PC-3 (cell line): ENCODE data around the gene ZC3HAV1. TPM values are rescaled to one million over a fixed set of nuclear protein-coding genes. Genes with fewer than 3 reads are reported as not detected.

Experiments used
- ATAC-seq: fragments of 200-7000 bp; cut with Tn5 transposase; 2 replicates; pipeline ENCODE4 v1.9.1; 2020; ENCODE audit warnings: mild to moderate bottlenecking, moderate library complexity
- BruUV-seq: library from RNA; stranded (reverse); fragments of 400-500 nt; replicated peaks from 2 replicates; lab custom pipeline; 2021; lab: Mats Ljungman, UMichigan
- CTCF ChIA-PET: fragments of 300-600 bp; sonication (Branson Sonifier 250); formaldehyde crosslinking; loops from one replicate; lab custom pipeline; 2022; ENCODE audit warnings: antibody characterized with exemption; lab: Charles Lee
- POLR2A ChIA-PET: fragments of 300-600 bp; sonication (Branson Sonifier 250); formaldehyde crosslinking; loops from one replicate; lab custom pipeline; 2022; ENCODE audit warnings: antibody characterized with exemption; ENCODE audit not compliant: unreplicated experiment; lab: Charles Lee
- DNase-seq: peaks from one replicate; pipeline ENCODE4 v3.0.0-alpha.2; 2015
- H2AFZ ChIP-seq: fragments of 300-600 bp; sonication (generic); 2 replicates; pipeline ENCODE4 v1.6.0; 2016; ENCODE audit warnings: antibody characterized with exemption, low read length
- H3F3A ChIP-seq: fragments of 300-600 bp; sonication (generic); one replicate; pipeline ENCODE4 v1.6.0; 2017; ENCODE audit warnings: antibody characterized with exemption, low read length, control low read depth, mild to moderate bottlenecking; ENCODE audit not compliant: unreplicated experiment
- H3K27ac ChIP-seq: fragments of 300-600 bp; sonication (generic); 2 replicates; pipeline ENCODE4 v1.5.1; 2016; ENCODE audit warnings: mild to moderate bottlenecking, low read length
- H3K27me3 ChIP-seq: fragments of 300-600 bp; sonication (generic); 2 replicates; pipeline ENCODE4 v1.6.1; 2016; ENCODE audit warnings: low read length, mixed read lengths
- H3K36me3 ChIP-seq: fragments of 300-600 bp; sonication (generic); 2 replicates; pipeline ENCODE4 v1.6.1; 2016; ENCODE audit warnings: low read depth, mixed run types, low read length, mixed read lengths
- H3K4me1 ChIP-seq: fragments of 300-600 bp; sonication (generic); 2 replicates; pipeline ENCODE4 v1.5.1; 2016; ENCODE audit warnings: low read length; ENCODE audit not compliant: insufficient read depth
- H3K4me2 ChIP-seq: fragments of 300-600 bp; sonication (generic); 2 replicates; pipeline ENCODE4 v1.6.0; 2016; ENCODE audit warnings: low read length
- H3K4me3 ChIP-seq: fragments of 300-600 bp; sonication (generic); 2 replicates; pipeline ENCODE4 v1.5.1; 2016; ENCODE audit warnings: mild to moderate bottlenecking, low read length, mixed read lengths
- H3K79me2 ChIP-seq: fragments of 300-600 bp; sonication (generic); 2 replicates; pipeline ENCODE4 v1.6.1; 2017; ENCODE audit warnings: low read length, mixed read lengths
- H3K9ac ChIP-seq: fragments of 300-600 bp; sonication (generic); 2 replicates; pipeline ENCODE4 v1.6.0; 2016; ENCODE audit warnings: mild to moderate bottlenecking, low read length
- H3K9me2 ChIP-seq: fragments of 300-600 bp; sonication (generic); replicated peaks from 2 replicates; pipeline ENCODE4 v1.6.1; 2016; ENCODE audit warnings: mixed run types, low read length, mixed read lengths
- H3K9me3 ChIP-seq: fragments of 300-600 bp; sonication (generic); 2 replicates; pipeline ENCODE4 v1.6.1; 2016; ENCODE audit warnings: low read length, mixed read lengths
- H4K20me1 ChIP-seq: fragments of 300-600 bp; sonication (generic); 2 replicates; pipeline ENCODE4 v1.6.1; 2016; ENCODE audit warnings: low read length, mixed read lengths
- CTCF ChIP-seq: fragments of 300-600 bp; sonication (generic); conservative IDR thresholded peaks from 2 replicates; pipeline ENCODE4 v1.5.1; 2017; ENCODE audit warnings: antibody characterized with exemption, low read depth, mild to moderate bottlenecking, low read length
- EZH2 ChIP-seq: fragments of 300-600 bp; sonication (generic); IDR thresholded peaks from one replicate; pipeline ENCODE4 v1.6.1; 2017; ENCODE audit warnings: antibody characterized with exemption, mild to moderate bottlenecking, low read length; ENCODE audit not compliant: unreplicated experiment
- EZH2phosphoT487 ChIP-seq: fragments of 300-600 bp; sonication (generic); IDR thresholded peaks from 2 replicates; pipeline ENCODE4 v1.6.1; 2018; ENCODE audit warnings: mild to moderate bottlenecking, antibody characterized with exemption, low read length, borderline replicate concordance
- intact Hi-C: fragments of 100-400 bp; cut with micrococcal nuclease; formaldehyde crosslinking; loops from 2 replicates; pipeline ENCODE4 v1.9.0; 2023
- total RNA-seq: library from RNA; depleted of rRNA; stranded (reverse); fragments of >200 nt; gene quantifications from 2 replicates; pipeline ENCODE4 v1.2.3, GENCODE V29; 2014

Gene ZC3HAV1
- total RNA-seq, 1 experiment from 2014 or later, result 19.6 TPM

- H4K20me1 ChIP-seq, result no peaks in the 10 kb centered on the region
- no peaks in the 10 kb centered on the region for H3K79me2 ChIP-seq
- H3K36me3 ChIP-seq, result peaks cover 25% of the 10 kb centered on the region
- no peak overlapping the region for H3K9ac ChIP-seq
- H3K27ac ChIP-seq, result no peak overlapping the region
- no peaks in the 10 kb centered on the region for H3K9me3 ChIP-seq
- peaks cover 3% of the 10 kb centered on the region; the same call in 1 of the 2 replicates for H3K4me1 ChIP-seq
- DNase-seq (no peak), ATAC-seq (no peak)
- no peaks in the 10 kb centered on the region for H3F3A ChIP-seq
- H3K4me3 ChIP-seq, result no peak overlapping the region
- H2AFZ ChIP-seq, result no peak overlapping the region
- H3K9me2 ChIP-seq, result no peaks in the 10 kb centered on the region
- POLR2A ChIA-PET, result no interaction called here
- no peak overlapping the region for H3K4me2 ChIP-seq
- no peaks in the 10 kb centered on the region for H3K27me3 ChIP-seq
- CTCF ChIA-PET, result no interaction called here
- intact Hi-C loops, result no loop called here
- no peak for TF ChIP-seq CTCF
- no peak for TF ChIP-seq EZH2phosphoT487
- TF ChIP-seq EZH2, result no peak
- BruUV-seq, result no TSS peak
Measured at GRCh38 chr7:139072796-139073195, 36.7 kb downstream of the ZC3HAV1 start.

GRCh38 chr7:139071680-139072079, 37.8 kb downstream of the ZC3HAV1 start:
- intact Hi-C loops, result no loop called here
- Histone ChIP-seq H3K9ac (no peak overlapping the region), H3F3A (no peaks in the 10 kb centered on the region), H3K9me2 (no peaks in the 10 kb centered on the region), H3K9me3 (no peaks in the 10 kb centered on the region), H4K20me1 (no peaks in the 10 kb centered on the region), H2AFZ (no peak overlapping the region), H3K27ac (no peak overlapping the region), H3K36me3 (peaks cover 25% of the 10 kb centered on the region), H3K27me3 (no peaks in the 10 kb centered on the region), H3K4me2 (no peak overlapping the region), H3K79me2 (no peaks in the 10 kb centered on the region), H3K4me1 (peaks cover 3% of the 10 kb centered on the region; the same call in 1 of the 2 replicates), H3K4me3 (no peak overlapping the region)
- no peak for DNase-seq
- TF ChIP-seq CTCF, result no peak
- TF ChIP-seq EZH2, result no peak
- TF ChIP-seq EZH2phosphoT487, result no peak
- no peak for ATAC-seq
- ChIA-PET CTCF (no interaction called here), POLR2A (no interaction called here)
- no TSS peak for BruUV-seq

GRCh38 chr7:139068544-139069399, 40.7 kb downstream of the ZC3HAV1 start:
- no peak for DNase-seq
- CTCF ChIA-PET, result no interaction called here
- no TSS peak for BruUV-seq
- POLR2A ChIA-PET, result no interaction called here
- H3K27me3 ChIP-seq, result no peaks in the 10 kb centered on the region
- no peaks in the 10 kb centered on the region for H3K9me2 ChIP-seq
- no peak overlapping the region for H3K4me3 ChIP-seq
- H2AFZ ChIP-seq, result no peak overlapping the region
- H3K79me2 ChIP-seq, result no peaks in the 10 kb centered on the region
- no peak overlapping the region for H3K4me2 ChIP-seq
- H3K4me1 ChIP-seq, result no peaks in the 10 kb centered on the region
- no peak for ATAC-seq
- no peaks in the 10 kb centered on the region for H3K9me3 ChIP-seq
- no peak overlapping the region for H3K9ac ChIP-seq
- H3K36me3 ChIP-seq, result peaks cover 24% of the 10 kb centered on the region
- H3K27ac ChIP-seq, result no peak overlapping the region
- intact Hi-C loops, result no loop called here
- no peaks in the 10 kb centered on the region for H3F3A ChIP-seq
- no peaks in the 10 kb centered on the region for H4K20me1 ChIP-seq
- TF ChIP-seq EZH2 (no peak), CTCF (no peak), EZH2phosphoT487 (no peak)
